Right lung (tissue), 5 donors: ENCODE measurements around the gene TMEM130. TPM values are rescaled to one million over a fixed set of nuclear protein-coding genes. Genes with fewer than 3 reads are reported as not detected.

Experiments
- DNase-seq, 2 donors: peaks; one replicate each; pipeline ENCODE4 v3.0.0-alpha.2; 2013
- polyA plus RNA-seq, 5 donors: library from polyadenylated mRNA; unstranded; fragments of 120-200 nt; gene quantifications; one replicate each; pipeline versions ENCODE4 v1.2.1 to v1.2.3, GENCODE V29; 2013; ENCODE audit warnings: inconsistent platforms in 1 of 5, low replicate concordance in 1 of 5; ENCODE audit not compliant: insufficient read length in 5 of 5, insufficient read depth in 1 of 5

Gene TMEM130
- polyA plus RNA-seq, 5 donors = 0.20 to 0.55 (median 0.33) TPM

DNA sequence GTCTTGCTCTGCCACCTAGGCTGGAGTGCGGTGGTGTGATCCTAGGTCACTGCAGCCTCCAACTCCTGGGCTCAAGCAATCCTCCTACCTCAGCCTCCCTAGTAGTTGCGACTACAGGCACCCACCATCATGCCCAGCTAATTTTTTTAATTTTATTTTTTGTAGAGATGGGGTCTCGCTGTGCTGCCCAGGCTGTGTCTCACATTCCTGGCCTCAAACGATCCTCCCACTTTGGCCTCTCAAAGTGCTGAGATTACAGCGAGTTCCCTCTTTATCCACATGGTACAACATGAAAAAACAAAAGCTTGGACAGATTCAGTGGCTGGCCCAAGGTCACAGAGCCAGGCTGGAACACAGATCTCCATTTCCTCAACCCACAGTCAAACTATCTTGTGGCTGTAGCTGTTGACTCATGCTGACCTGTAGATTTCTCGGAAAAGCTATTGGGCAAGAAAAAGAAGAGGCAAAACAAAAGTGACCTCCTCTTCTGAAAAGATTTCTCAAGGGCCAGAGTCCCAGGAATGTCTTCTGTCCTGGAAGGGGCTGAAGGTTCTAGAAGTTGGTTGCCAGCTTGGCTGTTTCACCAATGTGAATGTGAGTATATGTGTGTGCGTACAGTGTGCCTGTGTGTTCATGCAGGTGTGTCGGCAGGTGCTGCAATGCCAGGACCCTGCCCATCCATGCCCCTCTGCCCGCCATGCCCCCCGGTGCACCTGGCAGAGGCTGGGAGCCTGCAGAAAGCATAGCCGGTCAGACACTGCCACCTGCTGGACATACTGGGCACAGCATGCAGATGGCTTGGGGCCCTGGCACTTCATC lies 28.4 kb downstream of the TMEM130 start:
- DNase-seq = peak; percentile 12 to 29

DNA sequence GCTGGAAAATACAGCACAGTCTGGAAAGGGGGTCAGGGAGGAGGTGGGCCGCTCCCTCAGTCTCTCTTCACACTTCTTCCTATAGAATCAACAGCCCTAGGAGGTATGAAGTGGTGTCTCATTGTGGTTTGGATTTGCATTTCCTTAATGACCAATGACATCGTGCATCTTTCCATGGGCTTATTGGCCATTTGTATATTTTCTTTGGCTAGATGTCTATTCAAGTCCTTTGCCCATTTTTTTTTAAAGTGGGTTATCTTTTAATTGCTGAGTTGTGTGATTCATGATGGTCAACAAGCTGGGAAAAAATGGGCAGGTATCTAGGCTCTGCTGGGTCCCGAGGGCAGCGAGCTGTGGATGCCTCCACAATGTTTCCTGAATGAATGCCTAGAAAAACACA lies 29.1 kb downstream of the TMEM130 start:
- DNase-seq = no peak

DNA sequence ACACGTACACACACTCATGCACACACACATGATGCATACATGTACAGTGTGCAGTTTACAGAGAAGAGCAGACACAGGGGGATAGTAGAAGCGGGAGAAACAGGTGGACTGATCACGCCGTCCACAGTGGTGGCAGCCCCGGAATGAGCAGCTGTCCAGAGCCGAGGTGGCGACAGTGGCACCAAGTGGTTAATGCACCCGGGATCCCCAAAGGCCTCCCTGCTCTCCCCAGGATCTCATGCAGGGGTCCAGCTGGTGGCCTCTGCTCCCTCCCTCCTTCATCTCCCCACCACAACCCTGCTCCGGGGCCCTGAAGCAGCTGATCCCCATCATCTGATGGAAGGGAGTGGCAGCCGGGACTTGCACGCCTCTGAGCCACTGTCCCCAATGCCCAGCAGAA lies 29.7 kb downstream of the TMEM130 start:
- DNase-seq = no peak

DNA sequence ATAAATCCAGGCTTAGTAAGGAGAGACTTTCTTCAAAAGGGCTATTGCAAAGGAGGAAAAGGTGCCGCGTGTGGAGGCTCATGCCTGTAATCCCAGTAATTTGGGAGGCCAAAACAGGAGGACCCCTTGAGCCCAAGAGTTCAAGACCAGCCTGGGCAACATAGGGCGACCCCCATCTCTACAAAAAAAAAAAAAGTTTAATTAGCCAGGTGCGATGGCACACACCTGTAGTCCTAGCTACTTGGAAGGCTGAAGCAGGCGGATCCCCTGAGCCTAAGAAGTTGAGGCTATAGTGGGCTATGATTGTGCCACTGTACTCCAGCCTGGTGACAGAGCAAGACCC lies 32.2 kb downstream of the TMEM130 start:
- DNase-seq = no peak

DNA sequence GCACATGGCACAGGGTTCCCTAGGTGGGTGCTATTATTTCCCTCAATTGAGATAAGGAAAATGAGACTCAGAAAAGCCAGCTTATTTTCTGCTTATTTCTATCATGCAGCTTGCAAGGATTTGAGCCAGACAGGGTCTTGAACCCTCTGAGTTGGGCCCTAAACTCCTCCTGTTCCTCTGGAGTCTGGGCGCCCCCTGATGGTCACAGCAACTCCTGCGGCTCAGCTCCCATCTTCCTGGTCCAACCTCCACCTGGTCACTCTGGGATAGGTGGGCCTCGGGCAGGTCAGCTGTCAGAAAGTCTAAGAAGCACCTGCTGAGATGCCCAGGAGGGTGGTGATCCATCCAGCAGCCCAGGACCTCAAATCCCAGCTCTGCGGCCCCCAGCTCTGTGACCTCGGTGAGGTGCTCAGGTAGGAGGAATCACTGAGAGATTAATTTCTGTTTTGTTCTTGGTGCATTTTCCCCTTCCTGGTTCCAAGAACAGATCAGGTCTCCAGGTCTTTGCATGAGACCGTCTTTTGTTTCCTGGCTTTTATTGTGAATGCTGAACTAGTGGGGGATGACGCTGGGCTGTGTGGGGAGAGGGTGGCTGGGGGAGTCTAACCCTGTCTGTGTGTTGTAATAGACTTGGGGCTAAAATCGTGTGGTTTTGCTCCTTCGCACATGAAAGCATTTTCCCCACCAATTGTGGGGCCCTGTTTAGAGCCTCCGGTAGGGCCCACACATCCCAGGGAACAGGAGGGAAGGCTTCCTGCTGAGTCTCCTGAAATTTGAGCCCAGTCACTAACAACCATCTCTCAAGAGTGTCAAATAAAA lies 32.8 kb downstream of the TMEM130 start:
- DNase-seq = no peak

DNA sequence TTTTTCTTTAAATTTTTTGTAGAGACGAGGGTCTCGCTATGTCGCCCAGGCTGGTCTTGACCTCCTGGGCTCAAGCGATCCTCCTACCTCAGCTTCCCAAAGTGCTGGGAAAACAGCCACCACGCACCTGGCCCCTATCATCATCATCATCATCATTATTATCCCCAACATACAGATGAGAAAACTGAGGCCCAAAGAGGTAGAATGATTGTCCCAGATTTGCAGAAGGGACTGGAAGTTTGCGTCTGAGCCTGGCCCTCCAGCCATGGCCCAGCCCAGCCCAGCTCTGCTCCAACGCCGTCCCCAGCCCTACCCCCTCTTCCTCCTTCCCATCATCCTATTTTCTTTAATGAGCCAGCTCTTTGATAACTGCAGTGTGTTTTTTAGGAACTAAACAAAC lies 34.9 kb downstream of the TMEM130 start:
- no peak for DNase-seq

DNA sequence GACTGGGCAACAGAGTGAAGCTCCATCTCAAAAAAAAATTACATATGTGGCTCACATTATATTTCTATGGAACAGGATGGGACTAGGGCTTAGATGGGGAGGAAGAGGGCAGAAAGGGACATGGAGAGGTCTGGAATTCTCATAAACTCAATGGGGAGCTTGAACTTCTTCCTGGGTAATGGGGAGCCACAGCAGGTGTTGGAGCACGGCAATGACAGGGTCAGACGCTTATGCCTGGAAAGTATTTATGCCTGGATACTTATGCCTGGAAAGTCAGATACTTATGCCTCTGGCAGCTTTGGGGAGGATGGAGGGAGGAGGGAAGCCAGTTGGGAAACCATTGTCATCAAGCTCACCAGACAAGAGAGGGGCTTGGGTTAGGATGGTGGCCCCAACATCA lies 36.8 kb downstream of the TMEM130 start:
- no peak for DNase-seq

DNA sequence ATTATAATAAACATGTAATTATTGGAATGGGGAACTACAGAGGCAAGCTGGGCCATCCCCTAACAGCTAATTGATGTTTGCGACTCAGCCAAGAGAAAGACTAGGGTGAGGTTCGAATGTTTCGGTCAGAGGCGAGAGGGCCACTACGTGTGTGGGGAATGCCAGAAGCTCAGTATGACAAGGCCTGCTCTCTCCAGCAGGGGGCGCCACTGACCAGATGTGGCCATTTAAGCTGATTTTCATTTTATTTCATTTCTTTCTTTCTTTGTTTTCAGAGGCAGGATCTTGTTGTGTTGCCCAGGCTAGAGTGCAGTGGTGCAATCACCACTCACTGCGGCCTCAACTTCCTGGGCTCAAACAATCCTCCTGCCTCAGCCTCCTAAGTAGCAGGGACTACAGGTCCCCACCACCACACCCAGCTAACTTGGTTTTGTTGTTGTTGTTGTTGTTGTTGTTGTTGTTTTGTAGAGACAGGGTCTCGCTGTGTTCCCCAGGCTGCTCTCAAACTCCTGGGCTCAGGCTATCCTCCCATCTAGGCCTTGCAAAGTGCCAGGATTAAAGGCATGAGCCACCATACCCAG lies 38.1 kb downstream of the TMEM130 start:
- DNase-seq = no peak

DNA sequence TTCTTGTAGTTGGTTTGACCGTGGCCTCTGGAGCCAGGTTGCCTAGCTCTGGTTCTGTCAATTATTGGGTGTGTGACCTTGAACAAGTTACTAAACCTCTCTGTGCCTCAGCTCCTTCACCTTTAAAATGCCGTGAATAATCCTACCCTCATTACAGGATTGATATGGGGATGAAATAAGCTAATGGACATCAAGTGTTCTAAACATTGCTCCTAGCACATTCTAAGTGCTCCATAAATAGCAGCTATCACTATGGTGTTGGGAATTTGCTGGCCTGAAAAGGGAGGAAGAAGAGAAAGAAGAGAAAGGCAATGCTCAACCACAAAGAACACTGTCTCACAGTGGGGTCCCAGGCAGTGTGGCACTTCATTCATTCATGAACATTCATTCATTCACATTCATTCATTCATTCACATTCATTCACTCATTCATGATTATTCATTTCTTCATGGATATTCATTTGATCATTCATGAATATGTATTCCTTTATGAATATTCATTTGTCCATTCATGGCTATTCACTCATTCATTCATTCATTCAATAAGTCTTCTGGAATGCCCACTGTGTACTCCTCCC lies 38.8 kb downstream of the TMEM130 start:
- no peak for DNase-seq

DNA sequence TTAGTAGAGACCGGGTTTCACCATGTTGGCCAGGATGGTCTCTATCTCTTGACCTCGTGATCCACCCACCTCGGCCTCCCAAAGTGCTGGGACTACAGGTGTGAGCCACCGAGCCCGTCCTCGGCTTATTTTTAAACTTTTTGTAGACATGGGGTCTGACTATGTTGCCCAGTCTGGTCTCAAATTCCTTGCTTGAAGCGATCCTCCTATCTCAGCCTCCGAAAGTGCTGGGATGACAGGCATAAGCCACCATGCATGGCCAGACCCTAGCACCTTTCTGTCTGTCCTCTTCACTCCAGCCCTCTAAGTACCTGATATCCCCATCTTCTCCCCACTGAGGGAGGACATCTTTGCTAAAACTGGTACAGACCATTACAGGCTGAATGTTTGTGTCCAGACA lies 41.4 kb downstream of the TMEM130 start:
- no peak for DNase-seq

DNA sequence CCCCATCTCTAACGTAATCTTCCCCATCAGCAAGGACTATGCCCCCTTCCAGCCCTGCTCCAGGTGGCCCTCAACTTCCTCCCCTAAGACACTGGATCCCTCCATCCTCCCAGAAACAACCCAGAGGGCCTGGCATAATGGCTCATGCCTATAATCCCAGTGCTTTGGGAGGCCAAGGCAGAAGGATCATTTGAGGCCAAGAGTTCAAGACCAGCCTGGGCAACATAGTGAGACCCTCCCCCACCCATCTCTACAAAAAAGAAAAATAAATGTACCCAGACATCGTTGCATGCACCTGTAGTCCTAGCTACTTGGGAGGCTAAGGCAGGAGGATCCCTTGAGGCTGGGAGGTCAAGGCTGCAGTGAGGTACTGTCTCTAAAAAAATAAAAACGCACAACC lies 42.6 kb downstream of the TMEM130 start:
- DNase-seq = no peak

DNA sequence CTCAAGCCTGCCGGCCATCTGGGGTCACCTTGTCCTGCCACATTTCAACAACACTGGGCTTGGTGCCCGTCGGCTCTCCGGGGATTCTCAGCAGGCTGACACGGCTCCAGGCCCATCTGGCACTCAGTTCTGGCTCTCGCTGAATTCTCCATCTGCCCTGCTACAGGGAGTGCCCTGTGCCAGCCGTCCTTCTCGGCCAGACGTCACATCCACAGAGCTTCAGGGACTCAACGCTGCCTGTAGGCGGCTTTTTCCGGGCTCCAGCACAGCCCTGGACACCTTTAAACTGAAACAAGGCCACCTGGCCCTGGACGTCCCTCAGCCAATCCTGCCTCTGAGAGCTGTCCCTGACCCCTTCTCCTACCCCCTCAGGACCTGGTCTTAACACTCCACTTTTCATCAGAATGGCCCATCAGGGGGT lies 43.0 kb downstream of the TMEM130 start:
- DNase-seq = no peak

DNA sequence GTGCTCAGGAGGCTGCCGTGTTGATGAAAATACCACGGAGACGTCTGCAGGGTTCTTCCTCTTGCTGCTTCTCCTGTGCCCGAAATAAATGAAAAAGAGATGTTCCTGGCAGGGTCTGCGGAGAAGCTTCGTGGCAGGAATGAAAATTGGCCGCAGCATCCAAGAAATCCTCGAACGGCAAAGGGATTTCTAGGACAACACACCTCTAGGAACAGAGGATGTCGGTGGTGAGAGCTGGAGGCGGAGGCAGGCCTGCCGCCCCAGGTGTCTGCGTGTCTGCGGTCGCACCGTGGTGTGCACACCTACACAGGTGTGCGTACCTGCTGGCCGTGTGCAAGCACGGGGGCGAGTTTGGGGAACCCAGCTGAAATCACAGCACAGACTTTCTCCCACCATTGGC lies 43.4 kb downstream of the TMEM130 start:
- DNase-seq = no peak

DNA sequence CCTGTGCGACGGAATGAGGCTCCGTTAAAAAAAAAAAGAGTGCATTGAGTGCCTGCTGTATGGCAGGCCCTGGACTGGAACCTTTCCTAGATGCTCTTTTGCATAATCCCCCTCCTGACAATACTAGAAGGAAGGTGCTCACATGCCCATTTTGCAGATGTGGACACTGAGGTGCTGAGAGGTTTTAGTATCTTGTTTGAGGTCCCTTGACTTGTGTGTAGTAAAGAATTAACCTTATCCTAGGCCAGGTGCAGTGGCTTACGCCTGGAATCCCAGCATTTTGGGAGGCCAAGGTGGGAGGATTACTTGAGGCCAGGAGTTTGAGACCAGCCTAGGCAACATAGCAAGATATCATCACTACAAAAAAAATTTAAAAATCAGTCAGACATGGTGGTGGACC lies 46.6 kb downstream of the TMEM130 start:
- DNase-seq = no peak

DNA sequence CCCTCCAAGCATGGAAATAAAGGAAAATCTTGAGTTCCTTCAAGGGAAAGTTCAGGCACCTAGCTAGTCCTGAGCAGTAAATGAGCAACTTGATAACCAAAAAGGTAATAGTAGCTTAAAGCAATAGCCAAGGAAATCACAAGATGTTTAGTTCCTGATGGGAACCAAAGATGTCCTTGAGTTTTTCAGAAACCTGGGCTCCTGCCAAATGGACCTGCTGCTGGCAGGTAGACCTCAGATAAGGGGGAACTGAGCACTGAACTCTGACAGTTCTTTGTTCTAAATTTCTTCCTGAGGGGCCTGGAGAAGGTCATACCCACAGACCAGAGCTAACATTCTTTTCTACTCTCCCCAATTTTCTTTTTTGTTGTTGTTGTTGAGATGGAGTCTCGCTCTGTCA lies 48.5 kb downstream of the TMEM130 start:
- no peak for DNase-seq

DNA sequence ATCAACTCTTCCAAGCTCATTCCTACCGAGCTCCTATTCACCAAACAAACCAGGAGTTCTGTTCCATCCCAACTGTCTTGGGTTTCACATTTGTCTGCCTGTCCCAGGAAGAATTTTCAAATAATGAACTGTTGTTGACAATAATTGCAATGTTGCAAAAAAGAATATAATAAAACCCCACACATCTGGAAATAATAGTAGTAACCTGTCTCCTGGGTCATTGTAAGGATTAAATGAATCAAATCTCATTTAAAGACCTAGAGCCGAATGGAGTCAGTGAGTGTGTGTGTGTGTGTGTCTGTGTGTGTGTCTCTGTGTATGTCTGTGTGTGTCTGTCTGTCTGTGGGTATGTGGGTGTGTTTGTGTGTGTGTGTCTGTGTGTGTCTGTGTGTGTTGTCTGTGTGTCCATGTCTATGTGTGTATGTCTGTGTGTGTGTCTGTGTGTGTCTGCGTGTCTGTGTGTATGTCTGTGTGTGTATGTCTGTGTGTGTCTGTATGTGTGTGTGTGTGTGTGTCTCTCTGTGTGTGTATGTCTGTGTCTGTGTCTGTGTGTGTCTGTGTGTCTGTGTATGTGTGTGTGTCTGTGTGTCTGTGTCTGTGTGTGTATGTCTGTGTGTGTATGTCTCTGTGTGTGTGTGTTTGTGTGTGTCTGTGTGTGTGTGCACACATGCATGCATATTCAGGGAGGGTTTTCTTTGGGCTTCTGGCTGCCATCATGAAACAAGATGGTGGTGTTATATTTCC lies 52.7 kb downstream of the TMEM130 start:
- DNase-seq = no peak

DNA sequence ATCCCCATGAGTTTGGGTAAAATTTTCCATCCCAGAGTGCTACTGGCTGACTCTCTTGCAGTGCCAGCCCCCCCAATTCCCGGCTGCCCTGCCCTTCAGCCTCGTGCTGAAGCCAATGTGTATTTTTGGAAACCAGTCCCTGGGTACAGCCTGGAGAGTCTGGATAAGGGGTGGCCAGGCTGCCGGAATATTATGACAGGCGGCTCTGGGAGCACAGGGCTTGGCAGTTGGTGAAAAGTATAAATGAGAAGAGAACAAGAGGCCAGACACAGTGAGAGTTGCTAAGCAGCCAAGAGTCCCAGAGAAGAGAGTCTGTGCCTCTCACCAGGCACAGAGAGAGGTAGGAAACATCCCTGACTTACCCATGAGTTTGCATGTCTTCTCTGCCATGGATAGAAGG lies 53.6 kb downstream of the TMEM130 start:
- no peak for DNase-seq

DNA sequence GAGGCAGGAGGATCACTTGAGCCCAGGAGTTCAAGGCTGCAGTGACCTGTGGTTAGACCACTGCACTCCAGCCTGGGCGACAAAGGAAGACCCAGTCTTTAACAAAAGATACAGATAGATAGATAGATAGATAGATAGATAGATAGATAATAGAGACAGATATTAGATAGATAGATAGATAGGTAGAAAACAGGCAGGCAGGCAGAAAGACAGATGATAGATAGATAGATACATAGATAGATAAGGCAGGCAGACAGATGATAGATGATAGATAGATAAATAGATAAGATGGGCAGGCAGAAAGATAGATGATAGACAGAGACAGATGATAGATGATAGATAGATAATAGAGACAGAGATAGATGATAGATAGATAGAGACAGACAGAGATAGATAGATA lies 54.5 kb downstream of the TMEM130 start:
- no peak for DNase-seq

DNA sequence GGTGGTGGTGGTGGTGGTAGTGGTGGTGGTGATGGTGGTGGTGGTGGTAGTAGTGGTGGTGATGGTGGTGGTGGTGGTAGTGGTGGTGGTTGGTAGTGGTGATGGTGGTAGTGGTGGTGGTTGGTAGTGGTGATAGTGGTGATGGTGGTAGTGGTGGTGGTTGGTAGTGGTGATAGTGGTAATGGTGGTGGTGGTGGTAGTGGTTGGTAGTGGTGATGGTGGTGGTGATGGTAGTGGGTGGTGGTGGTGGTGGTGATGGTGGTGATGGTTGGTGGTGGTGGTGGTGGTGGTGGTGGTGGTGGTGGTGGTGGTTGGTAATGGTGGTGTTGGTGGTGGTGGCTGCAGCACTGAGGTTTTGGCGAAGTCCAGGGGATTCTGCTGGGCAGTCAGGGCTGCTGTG lies 58.5 kb downstream of the TMEM130 start:
- no peak for DNase-seq

DNA sequence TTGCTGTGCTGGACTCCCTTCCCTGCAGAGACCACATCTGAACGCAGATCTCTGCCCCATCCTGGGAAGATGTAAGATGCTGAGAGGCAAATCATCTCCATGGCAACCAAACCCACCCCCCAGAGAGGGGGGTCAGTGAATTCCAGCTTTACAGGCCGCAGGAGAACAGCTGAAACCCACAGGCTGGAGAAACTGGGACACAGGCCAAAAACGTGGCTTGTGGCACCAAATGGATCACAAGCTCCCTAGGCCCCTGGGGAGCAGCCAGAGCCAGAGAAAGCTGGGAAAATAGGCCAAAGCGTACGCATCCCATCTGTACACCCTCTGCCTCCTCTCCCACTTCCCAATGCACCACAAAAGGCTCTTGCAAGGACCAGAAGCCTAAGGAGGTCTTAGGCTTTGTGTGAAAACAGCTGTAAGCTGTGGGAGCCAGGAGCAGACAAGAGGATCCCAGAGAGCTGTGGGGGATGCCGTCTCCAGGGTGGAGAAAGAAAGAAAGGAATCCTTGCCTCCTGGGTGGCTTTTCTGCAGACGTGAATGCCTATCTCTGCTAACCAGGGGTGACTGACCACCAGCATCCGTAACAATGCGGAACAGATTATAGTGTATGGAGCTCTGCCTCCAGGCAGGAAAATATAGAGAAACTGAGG lies 59.5 kb downstream of the TMEM130 start:
- no peak for DNase-seq

DNA sequence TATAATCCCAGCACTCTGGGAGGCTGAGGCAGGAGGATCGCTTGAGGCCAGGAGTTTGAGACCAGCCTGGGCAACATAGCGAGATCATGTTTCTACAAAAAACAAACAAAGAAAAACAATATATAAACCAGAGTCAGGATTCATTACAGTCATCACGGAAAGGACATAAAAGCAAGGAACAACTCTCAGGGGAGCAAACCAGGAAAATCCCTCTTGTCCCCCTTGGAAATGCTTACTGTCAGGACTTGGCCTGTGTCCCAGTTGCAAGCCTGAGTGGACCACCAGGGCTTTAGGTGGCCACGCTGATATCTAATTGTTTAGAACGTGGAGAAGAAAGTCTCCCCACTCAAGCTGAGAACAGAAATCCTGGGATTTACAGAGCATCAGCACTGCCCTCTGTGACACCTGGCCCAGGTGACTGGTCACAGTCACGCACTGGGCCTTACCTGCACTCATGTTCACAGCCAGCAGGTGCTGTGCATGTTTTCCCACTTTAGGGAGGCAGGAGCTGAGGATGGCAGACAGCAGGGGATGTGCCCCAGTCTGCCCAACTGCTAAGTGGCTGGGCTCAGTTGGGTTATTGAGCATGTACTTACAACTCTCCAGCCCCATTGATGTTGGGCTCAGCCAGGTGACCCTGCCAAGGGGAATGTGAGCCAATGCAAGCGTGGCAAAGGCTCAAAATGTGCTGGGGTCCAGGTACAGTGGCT lies 60.9 kb downstream of the TMEM130 start:
- DNase-seq = no peak
